Peyer's patch (tissue), 4 donors: ENCODE measurements around the gene TRERF1. TPM values are rescaled to one million over a fixed set of nuclear protein-coding genes. Genes with fewer than 3 reads are reported as not detected.

Source experiments
- DNase-seq, 3 donors: peaks; one replicate each; pipeline ENCODE4 v3.0.0-alpha.2; 2017 to 2019
- H3K27ac ChIP-seq, 4 donors: fragments of 200-600 bp; sonication (generic); one replicate each; pipeline ENCODE4 v1.5.1; 2016 to 2019
- H3K27me3 ChIP-seq, 2 donors: fragments of 200-600 bp; sonication (generic); one replicate each; pipeline ENCODE4 v1.5.1; 2019
- H3K36me3 ChIP-seq, 3 donors: fragments of 200-600 bp; sonication (generic); one replicate each; pipeline ENCODE4 v1.5.1; 2016 to 2019
- H3K4me1 ChIP-seq, 4 donors: fragments of 200-600 bp; sonication (generic); one replicate each; pipeline ENCODE4 v1.5.1; 2016 to 2019
- H3K4me3 ChIP-seq, 4 donors: fragments of 200-600 bp; sonication (generic); 1 replicate in 3 of 4; 2 replicates in 1 of 4; pipeline ENCODE4 v1.5.1; 2016 to 2019; ENCODE audit warnings: mild to moderate bottlenecking in 1 of 4
- H3K9me3 ChIP-seq, 4 donors: fragments of 200-600 bp; sonication (generic); one replicate each; pipeline ENCODE4 v1.5.1; 2016 to 2019; ENCODE audit warnings: mild to moderate bottlenecking in 1 of 4
- CTCF ChIP-seq, 6 experiments: fragments of 450-650 bp in 4 of 6; fragments of 200-600 bp in 2 of 6; sonication (generic) in 1 of 6; IDR thresholded peaks; one replicate each; pipeline ENCODE4 v1.5.1; 2017 to 2019; ENCODE audit warnings: antibody characterized with exemption in 6 of 6, mild to moderate bottlenecking in 3 of 6, moderate library complexity in 1 of 6
- POLR2A ChIP-seq, 2 donors: fragments of 450-650 bp; IDR thresholded peaks; one replicate each; pipeline ENCODE4 v1.5.1; 2017; ENCODE audit warnings: antibody characterized with exemption in 2 of 2, mild to moderate bottlenecking in 2 of 2, moderate library complexity in 2 of 2
- total RNA-seq, 4 donors: library from RNA; depleted of rRNA; stranded (reverse); fragments of >200 nt; gene quantifications; one replicate each; pipeline ENCODE4 v1.1.0, GENCODE V29; 2016

Gene TRERF1
- total RNA-seq, 4 donors from 2014 or later: 4.6 to 28.1 (median 8.5) TPM

GRCh38 chr6:42340511-42340910 lies 111.2 kb downstream of the TRERF1 start:
- Histone ChIP-seq H3K9me3 (no peaks in the 10 kb centered on the region), H3K4me3 (no peak overlapping the region), H3K27ac (no peak overlapping the region)

DNA sequence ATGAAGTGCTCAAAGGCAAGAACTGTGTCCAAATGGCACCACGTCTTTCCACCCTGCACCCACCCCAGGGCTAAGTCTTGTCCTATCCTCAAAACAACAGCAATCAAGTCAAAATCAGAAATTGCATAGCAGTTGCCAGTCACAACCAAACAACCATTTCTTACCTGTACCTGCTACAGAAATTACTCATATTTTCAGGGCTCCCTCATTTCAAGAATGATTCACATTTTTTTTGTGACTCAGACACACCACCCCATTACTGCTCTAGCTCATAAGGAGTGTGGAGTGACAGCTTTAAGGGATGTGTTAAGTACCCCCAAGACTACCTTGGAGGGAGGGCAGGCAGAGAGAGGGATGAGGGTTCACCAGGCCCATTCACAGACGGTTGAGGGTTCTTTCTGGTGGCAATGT lies 111.7 kb downstream of the TRERF1 start:
- no peaks in the 10 kb centered on the region for H3K27me3 ChIP-seq
- no peaks in the 10 kb centered on the region for H3K36me3 ChIP-seq
- H3K9me3 ChIP-seq: no peaks in the 10 kb centered on the region
- no peak overlapping the region for H3K27ac ChIP-seq
- DNase-seq: no peak
- no peak for TF ChIP-seq CTCF (IDR thresholded peaks at IDR 0.05)
- TF ChIP-seq POLR2A (IDR thresholded peaks at IDR 0.05): no peak
- peaks cover 0 to 13% (median 0%) of the 10 kb centered on the region in 4 donors for H3K4me1 ChIP-seq
- no peak overlapping the region for H3K4me3 ChIP-seq

More at GRCh38 chr6:42340511-42340910, 111.2 kb downstream of the TRERF1 start:
- Histone ChIP-seq H3K36me3 (no peaks in the 10 kb centered on the region), H3K27me3 (no peaks in the 10 kb centered on the region), H3K4me1 (peaks cover 0 to 13% (median 0%) of the 10 kb centered on the region in 4 donors)
- DNase-seq: no peak
- no peak for TF ChIP-seq POLR2A (IDR thresholded peaks at IDR 0.05)
- TF ChIP-seq CTCF (IDR thresholded peaks at IDR 0.05): no peak

- DNase-seq: peak in 1 of 3 donors; percentile 19
- Histone ChIP-seq H3K27ac (peak overlapping the region in 1 of 4 donors; percentile 1), H3K4me1 (peaks cover 0 to 13% (median 0%) of the 10 kb centered on the region in 4 donors), H3K27me3 (no peaks in the 10 kb centered on the region), H3K9me3 (no peaks in the 10 kb centered on the region), H3K36me3 (no peaks in the 10 kb centered on the region), H3K4me3 (no peak overlapping the region)
- no peak for TF ChIP-seq POLR2A (IDR thresholded peaks at IDR 0.05)
- no peak for TF ChIP-seq CTCF (IDR thresholded peaks at IDR 0.05)
Measured at GRCh38 chr6:42338744-42339222, 112.9 kb downstream of the TRERF1 start.

- H3K9me3 ChIP-seq: no peaks in the 10 kb centered on the region
- DNase-seq: peak in 1 of 3 donors; percentile 29
- peak overlapping the region in 1 of 4 donors; percentile 1 for H3K27ac ChIP-seq
- peaks cover 0 to 13% (median 0%) of the 10 kb centered on the region in 4 donors for H3K4me1 ChIP-seq
- TF ChIP-seq CTCF (IDR thresholded peaks at IDR 0.05) (no peak), POLR2A (IDR thresholded peaks at IDR 0.05) (no peak)
- H3K36me3 ChIP-seq: no peaks in the 10 kb centered on the region
- no peaks in the 10 kb centered on the region for H3K27me3 ChIP-seq
- no peak overlapping the region for H3K4me3 ChIP-seq
Measured at GRCh38 chr6:42337985-42338743, 113.6 kb downstream of the TRERF1 start.

- no peak for DNase-seq
- H3K4me3 ChIP-seq: no peak overlapping the region
- peaks cover 0 to 13% (median 0%) of the 10 kb centered on the region in 4 donors for H3K4me1 ChIP-seq
- no peak for TF ChIP-seq POLR2A (IDR thresholded peaks at IDR 0.05)
- TF ChIP-seq CTCF (IDR thresholded peaks at IDR 0.05): no peak
- H3K36me3 ChIP-seq: no peaks in the 10 kb centered on the region
- no peak overlapping the region for H3K27ac ChIP-seq
- H3K9me3 ChIP-seq: no peaks in the 10 kb centered on the region
- H3K27me3 ChIP-seq: no peaks in the 10 kb centered on the region
Measured at GRCh38 chr6:42336431-42336830, 115.3 kb downstream of the TRERF1 start.
